HepG2 (cell line): ENCODE data around the gene CELF4. TPM values are rescaled to one million over a fixed set of nuclear protein-coding genes. Genes with fewer than 3 reads are reported as not detected.
A peak's percentile ranks its signal among the peaks of the same experiment; 100 is the strongest.

Experiments used
- ATAC-seq: fragments of 200-7000 bp; cut with Tn5 transposase; 3 replicates; pipeline ENCODE4 v1.9.1; 2020; ENCODE audit warnings: mild to moderate bottlenecking, moderate library complexity
- BruUV-seq: library from RNA; stranded (reverse); fragments of 400-500 nt; replicated peaks from 2 replicates; lab custom pipeline; 2021; lab: Mats Ljungman, UMichigan
- CTCF ChIA-PET: fragments of 300-600 bp; formaldehyde crosslinking; extraction: SDS; loops from one replicate; lab custom pipeline; 2021; ENCODE audit warnings: low total read pairs, inconsistent platforms, low intra/inter-chr PET ratio; lab: Yijun Ruan, JAX
- POLR2A ChIA-PET: fragments of 350-600 bp; sonication (Branson Sonifier 250); formaldehyde crosslinking; loops from one replicate; lab custom pipeline; 2020; ENCODE audit warnings: antibody characterized with exemption, inconsistent platforms; lab: Yijun Ruan, JAX
- DNase-seq: peaks from one replicate; pipeline ENCODE4 v3.0.0-alpha.2; 2015; ENCODE audit warnings: low spot score
- FAIRE-seq: peaks from 3 replicates; lab custom pipeline; 2011; peaks lifted over from hg19 to GRCh38; lab: Jason Lieb, UNC
- H2AFZ ChIP-seq: one replicate; pipeline ENCODE4 v1.6.1; 2011; ENCODE audit warnings: low read length, inconsistent platforms
- H3K27ac ChIP-seq: fragments of 300-600 bp; 3 replicates; pipeline ENCODE4 v1.8.0; 2011; ENCODE audit warnings: mixed run types, mild to moderate bottlenecking, mixed read lengths, low read length, inconsistent platforms; ENCODE audit not compliant: insufficient read depth; ENCODE audit errors: extremely low read length
- H3K27me3 ChIP-seq, 2 experiments: fragments of 200-600 bp in 1 of 2; 2 replicates in 1 of 2; 3 replicates in 1 of 2; pipeline versions ENCODE4 v1.6.0 to v1.8.0; 2011; ENCODE audit warnings: low read length in 2 of 2, mild to moderate bottlenecking in 2 of 2, moderate library complexity in 2 of 2, inconsistent platforms in 1 of 2; ENCODE audit not compliant: insufficient read depth in 2 of 2, control insufficient read depth in 1 of 2
- H3K36me3 ChIP-seq, 2 experiments: fragments of 200-600 bp in 1 of 2; replicated peaks in 1 of 2; 2 replicates in 1 of 2; 3 replicates in 1 of 2; pipeline versions ENCODE4 v1.5.1 to v1.8.0; 2011; ENCODE audit warnings: low read length in 2 of 2, inconsistent platforms in 1 of 2; ENCODE audit not compliant: insufficient read depth in 2 of 2, control insufficient read depth in 1 of 2
- H3K4me1 ChIP-seq: 2 replicates; pipeline ENCODE4 v1.5.1; 2012; ENCODE audit warnings: low read length, inconsistent platforms; ENCODE audit not compliant: insufficient read depth
- H3K4me2 ChIP-seq: 2 replicates; pipeline ENCODE4 v1.6.0; 2011; ENCODE audit warnings: low read depth, low read length, inconsistent platforms
- H3K4me3 ChIP-seq, 3 experiments: fragments of 200-600 bp in 1 of 3; sonication (generic), shearing (Covaris generic) in 1 of 3; replicated peaks in 1 of 3; 2 replicates each; pipeline ENCODE4 v1.5.1; 2011 to 2016; ENCODE audit warnings: low read length in 3 of 3, inconsistent platforms in 2 of 3, low read depth in 2 of 3, mild to moderate bottlenecking in 2 of 3, control low read depth in 1 of 3, mixed read lengths in 1 of 3; ENCODE audit not compliant: insufficient read depth in 1 of 3
- H3K79me2 ChIP-seq: one replicate; pipeline ENCODE4 v1.6.1; 2011; ENCODE audit warnings: low read length, inconsistent platforms; ENCODE audit not compliant: insufficient read depth
- H3K9ac ChIP-seq: 2 replicates; pipeline ENCODE4 v1.6.0; 2011; ENCODE audit warnings: mild to moderate bottlenecking, low read depth, low read length, inconsistent platforms; ENCODE audit not compliant: insufficient read depth
- H3K9me3 ChIP-seq: 2 replicates; pipeline ENCODE4 v1.5.1; 2012; ENCODE audit warnings: mild to moderate bottlenecking, low read length
- H4K20me1 ChIP-seq: 2 replicates; pipeline ENCODE4 v1.6.0; 2011; ENCODE audit warnings: inconsistent platforms, mild to moderate bottlenecking, low read length, moderate library complexity; ENCODE audit not compliant: insufficient read depth
- CEBPB ChIP-seq: IDR thresholded peaks from 2 replicates; pipeline ENCODE4 v1.6.1; 2011; ENCODE audit warnings: low read depth, low read length, improper control_type of control experiment, borderline replicate concordance
- STAT6 ChIP-seq: sonication (generic); formaldehyde crosslinking; IDR thresholded peaks from 2 replicates; pipeline ENCODE4 v1.4.0; 2020; ENCODE audit warnings: missing genetic modification reagents, mild to moderate bottlenecking, borderline replicate concordance
- TCF7 ChIP-seq: sonication (generic); IDR thresholded peaks from 2 replicates; pipeline ENCODE4 v1.6.1; 2016; ENCODE audit warnings: antibody characterized with exemption, low read depth
- U2AF2 ChIP-seq: fragments of 200-400 bp; formaldehyde crosslinking; IDR thresholded peaks from 2 replicates; pipeline ENCODE4 v1.6.1; 2017; ENCODE audit warnings: low read depth, mild to moderate bottlenecking, low read length
- ZMAT3 ChIP-seq: sonication (generic); formaldehyde crosslinking; conservative IDR thresholded peaks from 2 replicates; pipeline ENCODE4 v1.7.0; 2021; ENCODE audit warnings: missing genetic modification reagents
- WGBS: methylation state at CpG from one replicate; pipeline ENCODE4 v1.1.6; 2017; ENCODE audit warnings: low lambda C conversion rate; 5-methylcytosine and 5-hydroxymethylcytosine counted together
- in situ Hi-C: cut with HindIII; loops from 2 replicates; pipeline ENCODE4 v1.10.0; 2017; ENCODE audit warnings: low pct_unique_long_range_greater_than_20kb; ENCODE audit not compliant: extremely low pct_ligation_motif_present
- intact Hi-C: fragments of 100-400 bp; cut with micrococcal nuclease; formaldehyde crosslinking; loops from one replicate; pipeline ENCODE4 v1.10.0; 2022; ENCODE audit not compliant: unreplicated experiment
- polyA plus RNA-seq, 8 experiments: library from polyadenylated mRNA; depleted of rRNA in 3 of 8; stranded (reverse) in 7 of 8; unstranded in 1 of 8; fragments of >200 nt; fragmentation: Illumina TruSeq in 4 of 8; extraction: Trizol in 4 of 8; gene quantifications; 2 replicates each; pipeline versions ENCODE4 v1.2.1 to v1.2.3, GENCODE V29; 2011 to 2016; ENCODE audit warnings: low read depth in 4 of 8, missing spikeins in 1 of 8, mixed read lengths in 1 of 8; ENCODE audit not compliant: insufficient read depth in 1 of 8
- total RNA-seq, 5 experiments: library from RNA; depleted of rRNA; stranded (reverse); fragments of >200 nt; fragmentation: Illumina TruSeq; extraction: Trizol; gene quantifications; 2 replicates each; pipeline ENCODE4 v1.2.3, GENCODE V29; 2016; ENCODE audit warnings: low read depth in 1 of 5

The CELF4 gene
- total and polyA plus RNA-seq, 2 of the 13 experiments (the other 11 are each of a cell fraction or from before 2014, with no cell fraction given), result not detected

GRCh38 chr18:37258131-37258530 is 307.5 kb downstream of the CELF4 start:
- no peak for ATAC-seq
- FAIRE-seq, result no peak
- CTCF ChIA-PET, result no interaction called here
- intact Hi-C loops (loop anchor here (5.0 kb wide), 1 partner anchor 316 kb away; no protein-coding TSS in a partner anchor), in situ Hi-C loops (no loop called here)
- DNase-seq, result no peak
- no peak overlapping the region for H3K27ac ChIP-seq
- WGBS, result 4% methylated on average over 9 of the region's 9 CpGs
- no peak overlapping the region for H2AFZ ChIP-seq
- H3K4me2 ChIP-seq, result no peak overlapping the region
- no peaks in the 10 kb centered on the region for H3K79me2 ChIP-seq
- peaks cover 2 to 52% of the 10 kb centered on the region in 2 experiments; a peak in 4 of 5 replicates for H3K27me3 ChIP-seq
- H3K9ac ChIP-seq, result no peak overlapping the region
- no peak overlapping the region for H3K4me3 ChIP-seq
- H4K20me1 ChIP-seq, result no peaks in the 10 kb centered on the region
- no peak for TF ChIP-seq ZMAT3
- no peak for TF ChIP-seq TCF7
- no TSS peak for BruUV-seq
- H3K9me3 ChIP-seq, result no peaks in the 10 kb centered on the region
- POLR2A ChIA-PET, result no interaction called here
- no peaks in the 10 kb centered on the region for H3K4me1 ChIP-seq
- H3K36me3 ChIP-seq, result no peaks in the 10 kb centered on the region

GRCh38 chr18:37254973-37255372 is 310.6 kb downstream of the CELF4 start:
- DNase-seq (no peak), FAIRE-seq (no peak), ATAC-seq (no peak)
- 42% methylated on average over 12 of the region's 12 CpGs for WGBS
- no peak overlapping the region for H3K27ac ChIP-seq
- no peak overlapping the region for H3K4me3 ChIP-seq
- H3K36me3 ChIP-seq, result no peaks in the 10 kb centered on the region
- in situ Hi-C loops, result no loop called here
- peak overlapping the region; percentile 61; the same call in 1 of the 2 replicates for H3K4me2 ChIP-seq
- H4K20me1 ChIP-seq, result 0 out of 2 replicates have a peak, but pooled peaks cover 3% of the 10 kb centered on the region
- H3K9me3 ChIP-seq, result no peaks in the 10 kb centered on the region
- ChIA-PET CTCF (no interaction called here), POLR2A (no interaction called here)
- no peak overlapping the region for H3K9ac ChIP-seq
- H2AFZ ChIP-seq, result no peak overlapping the region
- H3K79me2 ChIP-seq, result no peaks in the 10 kb centered on the region
- intact Hi-C loops, result loop anchor here (1.0 to 5.0 kb wide), 2 partner anchors 88 to 313 kb away; no protein-coding TSS in a partner anchor
- TF ChIP-seq CEBPB, result peak; percentile 60
- TF ChIP-seq STAT6 (CRISPR knock-in tag), result no peak
- no peak for TF ChIP-seq U2AF2
- BruUV-seq, result no TSS peak
- peaks cover 8% of the 10 kb centered on the region for H3K4me1 ChIP-seq
- peaks cover 1 to 50% of the 10 kb centered on the region in 2 experiments; a peak in 4 of 5 replicates for H3K27me3 ChIP-seq
